HepG2 (cell line): ENCODE data around the gene MND1. TPM values are rescaled to one million over a fixed set of nuclear protein-coding genes. Genes with fewer than 3 reads are reported as not detected.
A peak's percentile ranks its signal among the peaks of the same experiment; 100 is the strongest.

Source experiments
- ATF7-NPFF ChIP-seq: sonication (generic); formaldehyde crosslinking; IDR thresholded peaks from 2 replicates; pipeline ENCODE4 v1.8.1; 2023; ENCODE audit warnings: mild to moderate bottlenecking, low read depth, missing genetic modification reagents, moderate library complexity
- CHCHD3 ChIP-seq: sonication (generic); formaldehyde crosslinking; IDR thresholded peaks from 2 replicates; pipeline ENCODE4 v1.8.0; 2022; ENCODE audit warnings: mild to moderate bottlenecking, missing genetic modification reagents, moderate library complexity
- HOXD1 ChIP-seq: sonication (generic); formaldehyde crosslinking; IDR thresholded peaks from 2 replicates; pipeline ENCODE4 v1.5.0; 2020; ENCODE audit warnings: missing genetic modification reagents
- KAT8 ChIP-seq: IDR thresholded peaks from 2 replicates; pipeline ENCODE4 v1.6.1; 2016; ENCODE audit warnings: missing genetic modification reagents, missing compliant biosample characterization
- KLF13 ChIP-seq: sonication (generic); formaldehyde crosslinking; IDR thresholded peaks from 2 replicates; pipeline ENCODE4 v1.4.0; 2020; ENCODE audit warnings: mild to moderate bottlenecking, missing genetic modification reagents
- MEIS1 ChIP-seq: sonication (generic); formaldehyde crosslinking; IDR thresholded peaks from 2 replicates; pipeline ENCODE4 v1.9.0; 2021; ENCODE audit warnings: mild to moderate bottlenecking, missing genetic modification reagents, moderate library complexity, borderline replicate concordance
- NKX3-1 ChIP-seq: sonication (generic); formaldehyde crosslinking; IDR thresholded peaks from 2 replicates; pipeline ENCODE4 v1.5.0; 2020; ENCODE audit warnings: missing genetic modification reagents
- NRL ChIP-seq: sonication (generic); formaldehyde crosslinking; IDR thresholded peaks from 2 replicates; pipeline ENCODE4 v1.5.0; 2020; ENCODE audit warnings: missing genetic modification reagents, mild to moderate bottlenecking, moderate library complexity, borderline replicate concordance
- SMARCC2 ChIP-seq: fragments of 450-650 bp; IDR thresholded peaks from 2 replicates; pipeline ENCODE4 v1.6.1; 2017; ENCODE audit warnings: antibody characterized with exemption, mild to moderate bottlenecking
- TFDP2 ChIP-seq: sonication (generic); formaldehyde crosslinking; IDR thresholded peaks from 2 replicates; pipeline ENCODE4 v1.4.0; 2020; ENCODE audit warnings: missing genetic modification reagents
- TMF1 ChIP-seq: sonication (generic); formaldehyde crosslinking; IDR thresholded peaks from 2 replicates; pipeline ENCODE4 v1.8.1; 2022; ENCODE audit warnings: low read depth, missing genetic modification reagents
- ZFP36L1 ChIP-seq: sonication (generic); formaldehyde crosslinking; IDR thresholded peaks from 2 replicates; pipeline ENCODE4 v1.8.0; 2022; ENCODE audit warnings: mild to moderate bottlenecking, missing genetic modification reagents, moderate library complexity
- ZNF136 ChIP-seq: sonication (generic); formaldehyde crosslinking; IDR thresholded peaks from 2 replicates; pipeline ENCODE4 v1.8.1; 2022; ENCODE audit warnings: low read depth, mild to moderate bottlenecking, moderate library complexity, missing genetic modification reagents
- ZNF564 ChIP-seq: sonication (generic); formaldehyde crosslinking; IDR thresholded peaks from 2 replicates; pipeline ENCODE4 v1.8.1; 2023; ENCODE audit warnings: mild to moderate bottlenecking, missing genetic modification reagents
- ZNF841 ChIP-seq: sonication (generic); formaldehyde crosslinking; IDR thresholded peaks from 2 replicates; pipeline ENCODE4 v1.8.1; 2023; ENCODE audit warnings: missing genetic modification reagents, borderline replicate concordance
- polyA plus RNA-seq, 8 experiments: library from polyadenylated mRNA; depleted of rRNA in 3 of 8; stranded (reverse) in 7 of 8; unstranded in 1 of 8; fragments of >200 nt; fragmentation: Illumina TruSeq in 4 of 8; extraction: Trizol in 4 of 8; gene quantifications; 2 replicates each; pipeline versions ENCODE4 v1.2.1 to v1.2.3, GENCODE V29; 2011 to 2016; ENCODE audit warnings: low read depth in 4 of 8, missing spikeins in 1 of 8, mixed read lengths in 1 of 8; ENCODE audit not compliant: insufficient read depth in 1 of 8
- total RNA-seq, 5 experiments: library from RNA; depleted of rRNA; stranded (reverse); fragments of >200 nt; fragmentation: Illumina TruSeq; extraction: Trizol; gene quantifications; 2 replicates each; pipeline ENCODE4 v1.2.3, GENCODE V29; 2016; ENCODE audit warnings: low read depth in 1 of 5
- TF ChIP-seq, protein P1 (sequence below): sonication (generic); formaldehyde crosslinking; IDR thresholded peaks from 2 replicates; pipeline ENCODE4 v1.5.0; 2020; ENCODE audit warnings: missing genetic modification reagents
- TF ChIP-seq, protein P2 (sequence below): sonication (generic); formaldehyde crosslinking; IDR thresholded peaks from 2 replicates; pipeline ENCODE4 v1.5.1; 2020; ENCODE audit warnings: mild to moderate bottlenecking, moderate library complexity, missing genetic modification reagents
- TF ChIP-seq, protein P3 (sequence below): sonication (generic); formaldehyde crosslinking; IDR thresholded peaks from 2 replicates; pipeline ENCODE4 v1.4.0; 2020; ENCODE audit warnings: mild to moderate bottlenecking, missing genetic modification reagents, borderline replicate concordance

The MND1 gene
- total and polyA plus RNA-seq, 2 of the 13 experiments (the other 11 are each of a cell fraction or from before 2014, with no cell fraction given), result 4.8 to 30.7 TPM

DNA sequence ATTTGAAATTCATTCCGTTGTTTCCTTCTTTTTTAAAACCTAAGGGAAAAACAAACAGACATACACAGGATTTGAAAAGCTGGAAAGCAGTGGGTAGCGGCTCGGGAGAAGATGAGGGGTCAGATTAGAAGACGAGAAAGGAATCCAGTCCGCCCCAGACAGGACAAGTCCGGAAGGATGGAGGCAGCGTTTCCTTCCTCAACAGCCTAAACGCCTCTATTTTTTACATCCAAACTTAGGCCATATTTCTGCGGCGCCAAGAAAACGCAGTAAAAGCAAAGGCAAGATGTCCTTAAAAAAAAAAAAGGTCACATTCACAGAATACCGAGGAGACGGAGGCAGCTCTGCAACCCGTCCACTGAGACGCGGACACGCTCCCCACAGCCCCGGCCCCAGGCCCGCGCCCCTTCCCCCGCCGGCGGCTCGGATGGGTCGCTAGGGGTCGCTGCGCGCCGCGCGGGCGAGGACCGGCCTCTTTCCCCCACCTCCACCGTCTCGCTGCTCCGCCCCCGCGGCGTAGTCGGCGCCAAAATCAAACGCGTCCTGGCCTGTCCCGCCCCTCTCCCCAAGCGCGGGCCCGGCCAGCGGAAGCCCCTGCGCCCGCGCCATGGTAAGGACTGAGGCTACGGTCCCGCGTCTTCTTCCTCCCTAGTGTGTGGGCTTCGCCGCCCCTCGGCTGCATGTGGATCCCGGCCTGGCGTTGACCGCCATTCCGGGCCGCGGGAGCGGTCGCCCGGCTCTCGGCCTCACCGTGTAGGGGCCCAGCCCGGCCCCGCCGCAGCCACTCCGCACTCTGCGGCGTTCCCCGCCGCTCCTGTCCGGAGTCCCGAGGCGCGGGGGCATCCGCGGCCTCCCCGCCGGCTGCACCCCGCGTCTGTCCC lies at the start of gene MND1 (continued):
- TF ChIP-seq ZNF841 (CRISPR knock-in tag) (peak; percentile 83; the same call in 1 of the 2 replicates), NRL (CRISPR knock-in tag) (peak; percentile 29; the same call in 1 of the 2 replicates), TFDP2 (peak; percentile 99), MEIS1 (CRISPR knock-in tag) (peak; percentile 87), ZNF136 (CRISPR knock-in tag) (0 out of 2 replicates have a peak, but pooled peaks have one; percentile 36), ZNF564 (CRISPR knock-in tag) (peak; percentile 81; the same call in 1 of the 2 replicates), TMF1 (CRISPR knock-in tag) (0 out of 2 replicates have a peak, but pooled peaks have one; percentile 42), ZFP36L1 (CRISPR knock-in tag) (peak; percentile 92), KLF13 (0 out of 2 replicates have a peak, but pooled peaks have one; percentile 30), SMARCC2 (no peak), ATF7-NPFF (peak; percentile 97), NKX3-1 (CRISPR knock-in tag) (peak; percentile 71; the same call in 1 of the 2 replicates), HOXD1 (CRISPR knock-in tag) (peak; percentile 74; the same call in 1 of the 2 replicates), CHCHD3 (peak; percentile 96), KAT8 (CRISPR knock-in tag) (peak; percentile 60; the same call in 1 of the 2 replicates)
- TF ChIP-seq, protein P1, sequence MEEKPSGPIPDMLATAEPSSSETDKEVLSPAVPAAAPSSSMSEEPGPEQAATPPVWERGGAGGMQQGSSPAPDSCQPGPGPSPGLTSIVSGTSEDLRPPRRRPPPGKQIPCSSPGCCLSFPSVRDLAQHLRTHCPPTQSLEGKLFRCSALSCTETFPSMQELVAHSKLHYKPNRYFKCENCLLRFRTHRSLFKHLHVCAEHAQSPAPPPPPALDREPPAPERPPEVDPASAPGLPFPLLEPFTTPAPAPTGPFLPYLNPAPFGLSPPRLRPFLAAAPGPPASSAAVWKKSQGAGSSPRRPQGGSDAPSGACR (CRISPR knock-in tag), result no peak
- TF ChIP-seq, protein P2, sequence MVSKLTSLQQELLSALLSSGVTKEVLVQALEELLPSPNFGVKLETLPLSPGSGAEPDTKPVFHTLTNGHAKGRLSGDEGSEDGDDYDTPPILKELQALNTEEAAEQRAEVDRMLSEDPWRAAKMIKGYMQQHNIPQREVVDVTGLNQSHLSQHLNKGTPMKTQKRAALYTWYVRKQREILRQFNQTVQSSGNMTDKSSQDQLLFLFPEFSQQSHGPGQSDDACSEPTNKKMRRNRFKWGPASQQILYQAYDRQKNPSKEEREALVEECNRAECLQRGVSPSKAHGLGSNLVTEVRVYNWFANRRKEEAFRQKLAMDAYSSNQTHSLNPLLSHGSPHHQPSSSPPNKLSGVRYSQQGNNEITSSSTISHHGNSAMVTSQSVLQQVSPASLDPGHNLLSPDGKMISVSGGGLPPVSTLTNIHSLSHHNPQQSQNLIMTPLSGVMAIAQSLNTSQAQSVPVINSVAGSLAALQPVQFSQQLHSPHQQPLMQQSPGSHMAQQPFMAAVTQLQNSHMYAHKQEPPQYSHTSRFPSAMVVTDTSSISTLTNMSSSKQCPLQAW, result 0 out of 2 replicates have a peak, but pooled peaks have one; percentile 17
- TF ChIP-seq, protein P3, sequence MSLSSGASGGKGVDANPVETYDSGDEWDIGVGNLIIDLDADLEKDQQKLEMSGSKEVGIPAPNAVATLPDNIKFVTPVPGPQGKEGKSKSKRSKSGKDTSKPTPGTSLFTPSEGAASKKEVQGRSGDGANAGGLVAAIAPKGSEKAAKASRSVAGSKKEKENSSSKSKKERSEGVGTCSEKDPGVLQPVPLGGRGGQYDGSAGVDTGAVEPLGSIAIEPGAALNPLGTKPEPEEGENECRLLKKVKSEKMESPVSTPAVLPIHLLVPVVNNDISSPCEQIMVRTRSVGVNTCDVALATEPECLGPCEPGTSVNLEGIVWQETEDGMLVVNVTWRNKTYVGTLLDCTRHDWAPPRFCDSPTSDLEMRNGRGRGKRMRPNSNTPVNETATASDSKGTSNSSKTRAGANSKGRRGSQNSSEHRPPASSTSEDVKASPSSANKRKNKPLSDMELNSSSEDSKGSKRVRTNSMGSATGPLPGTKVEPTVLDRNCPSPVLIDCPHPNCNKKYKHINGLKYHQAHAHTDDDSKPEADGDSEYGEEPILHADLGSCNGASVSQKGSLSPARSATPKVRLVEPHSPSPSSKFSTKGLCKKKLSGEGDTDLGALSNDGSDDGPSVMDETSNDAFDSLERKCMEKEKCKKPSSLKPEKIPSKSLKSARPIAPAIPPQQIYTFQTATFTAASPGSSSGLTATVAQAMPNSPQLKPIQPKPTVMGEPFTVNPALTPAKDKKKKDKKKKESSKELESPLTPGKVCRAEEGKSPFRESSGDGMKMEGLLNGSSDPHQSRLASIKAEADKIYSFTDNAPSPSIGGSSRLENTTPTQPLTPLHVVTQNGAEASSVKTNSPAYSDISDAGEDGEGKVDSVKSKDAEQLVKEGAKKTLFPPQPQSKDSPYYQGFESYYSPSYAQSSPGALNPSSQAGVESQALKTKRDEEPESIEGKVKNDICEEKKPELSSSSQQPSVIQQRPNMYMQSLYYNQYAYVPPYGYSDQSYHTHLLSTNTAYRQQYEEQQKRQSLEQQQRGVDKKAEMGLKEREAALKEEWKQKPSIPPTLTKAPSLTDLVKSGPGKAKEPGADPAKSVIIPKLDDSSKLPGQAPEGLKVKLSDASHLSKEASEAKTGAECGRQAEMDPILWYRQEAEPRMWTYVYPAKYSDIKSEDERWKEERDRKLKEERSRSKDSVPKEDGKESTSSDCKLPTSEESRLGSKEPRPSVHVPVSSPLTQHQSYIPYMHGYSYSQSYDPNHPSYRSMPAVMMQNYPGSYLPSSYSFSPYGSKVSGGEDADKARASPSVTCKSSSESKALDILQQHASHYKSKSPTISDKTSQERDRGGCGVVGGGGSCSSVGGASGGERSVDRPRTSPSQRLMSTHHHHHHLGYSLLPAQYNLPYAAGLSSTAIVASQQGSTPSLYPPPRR (CRISPR knock-in tag), result peak; percentile 43; the same call in 1 of the 2 replicates
